BLaER1 treated with 17β-estradiol and CSF1 and Interleukin-3, amounts not matched to agents 10 nM and 100 nM (cell line): Measurements from ENCODE around the gene PAQR5.

Experiments
- H3K27ac ChIP-seq, 11 experiments: shearing (Covaris generic); formaldehyde crosslinking; 2 replicates each; pipeline ENCODE4 v1.8.1; 2022
- H3K27me3 ChIP-seq, 11 experiments: shearing (Covaris generic); formaldehyde crosslinking; 2 replicates each; pipeline ENCODE4 v1.8.1; 2022
- H3K36me3 ChIP-seq, 11 experiments: shearing (Covaris generic); formaldehyde crosslinking; 2 replicates each; pipeline ENCODE4 v1.8.1; 2022
- H3K4me1 ChIP-seq, 10 experiments: shearing (Covaris generic); formaldehyde crosslinking; 2 replicates each; pipeline ENCODE4 v1.8.1; 2022
- H3K4me2 ChIP-seq, 11 experiments: shearing (Covaris generic); formaldehyde crosslinking; 2 replicates each; pipeline ENCODE4 v1.8.1; 2022
- H3K4me3 ChIP-seq, 10 experiments: shearing (Covaris generic); formaldehyde crosslinking; 2 replicates each; pipeline ENCODE4 v1.8.1; 2022
- H3K9ac ChIP-seq, 11 experiments: shearing (Covaris generic); formaldehyde crosslinking; 2 replicates each; pipeline ENCODE4 v1.8.1; 2022
- H3K9me3 ChIP-seq, 11 experiments: shearing (Covaris generic); formaldehyde crosslinking; replicated peaks in 1 of 11; 2 replicates each; pipeline ENCODE4 v1.8.1; 2022
- H4K20me1 ChIP-seq, 11 experiments: shearing (Covaris generic); formaldehyde crosslinking; 2 replicates each; pipeline ENCODE4 v1.8.1; 2022
- Cebpa-rat ChIP-seq, 11 experiments: shearing (Covaris generic); IDR thresholded peaks; 2 replicates each; pipeline ENCODE4 v1.8.1; 2022

The PAQR5 gene

DNA sequence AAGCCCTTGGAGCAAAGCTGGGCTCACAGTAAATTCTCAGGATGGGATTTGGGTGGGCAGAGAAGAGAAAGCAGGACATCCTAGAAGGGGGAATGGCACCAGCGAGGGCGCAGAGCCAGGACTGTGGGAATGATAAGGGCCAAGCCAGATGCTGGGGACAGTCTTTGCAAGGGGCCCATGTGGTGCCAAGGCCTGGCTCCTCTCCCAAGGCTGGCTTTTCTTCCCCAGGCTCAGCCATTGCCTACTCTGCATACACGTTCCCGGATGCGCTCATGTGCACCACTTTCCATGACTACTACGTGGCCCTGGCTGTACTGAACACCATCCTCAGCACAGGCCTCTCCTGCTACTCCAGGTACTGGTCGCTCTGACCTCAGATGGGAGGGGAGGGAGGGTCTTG is 90.7 kb downstream of the PAQR5 start:
- no peak for TF ChIP-seq Cebpa-rat (IDR thresholded peaks at IDR 0.05)
- Histone ChIP-seq H3K4me1 (peaks cover 0 to 11% (median 8%) of the 10 kb centered on the region in 10 experiments; a peak in 10 of 20 replicates), H3K27ac (no peak overlapping the region), H3K36me3 (no peaks in the 10 kb centered on the region), H4K20me1 (no peaks in the 10 kb centered on the region; a peak in 1 of 22 replicates), H3K4me3 (no peak overlapping the region), H3K9me3 (no peaks in the 10 kb centered on the region), H3K27me3 (no peaks in the 10 kb centered on the region), H3K4me2 (no peak overlapping the region), H3K9ac (no peak overlapping the region)

DNA sequence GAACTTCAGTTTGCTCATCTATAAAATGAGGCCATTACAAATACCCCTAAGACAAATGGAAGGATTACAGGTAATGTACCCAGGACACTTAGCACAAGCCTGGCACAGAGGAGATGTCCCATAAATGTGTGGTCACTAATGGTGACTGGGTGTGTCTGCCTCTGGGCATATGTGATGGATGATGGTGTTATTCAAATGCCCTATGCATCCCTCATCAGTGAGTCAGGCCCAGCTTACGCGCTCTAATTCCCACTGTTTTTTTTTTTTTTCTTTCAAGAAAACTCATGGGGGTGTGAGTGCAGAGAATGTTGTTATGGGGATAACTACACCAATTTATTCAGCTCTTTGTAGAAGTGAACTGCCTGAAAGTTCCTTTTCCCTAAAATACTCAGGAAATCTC is 91.9 kb downstream of the PAQR5 start:
- peaks cover 0 to 18% (median 9%) of the 10 kb centered on the region in 10 experiments; a peak in 10 of 20 replicates for H3K4me1 ChIP-seq
- no peak overlapping the region for H3K27ac ChIP-seq
- H3K27me3 ChIP-seq = no peaks in the 10 kb centered on the region
- no peaks in the 10 kb centered on the region for H3K9me3 ChIP-seq
- no peak overlapping the region for H3K4me2 ChIP-seq
- TF ChIP-seq Cebpa-rat (IDR thresholded peaks at IDR 0.05) = no peak
- H3K4me3 ChIP-seq = no peak overlapping the region
- H4K20me1 ChIP-seq = peaks cover 0 to 6% (median 0%) of the 10 kb centered on the region in 11 experiments; a peak in 1 of 22 replicates
- H3K9ac ChIP-seq = no peak overlapping the region
- H3K36me3 ChIP-seq = no peaks in the 10 kb centered on the region

- TF ChIP-seq Cebpa-rat (IDR thresholded peaks at IDR 0.05) = no peak
- Histone ChIP-seq H3K36me3 (no peaks in the 10 kb centered on the region), H3K9me3 (no peaks in the 10 kb centered on the region), H3K4me3 (no peak overlapping the region), H3K4me1 (peaks cover 0 to 18% (median 9%) of the 10 kb centered on the region in 10 experiments; a peak in 10 of 20 replicates), H3K4me2 (no peak overlapping the region), H3K27ac (no peak overlapping the region), H4K20me1 (peaks cover 0 to 6% (median 0%) of the 10 kb centered on the region in 11 experiments; a peak in 1 of 22 replicates), H3K9ac (no peak overlapping the region), H3K27me3 (no peaks in the 10 kb centered on the region)
Observed at GRCh38 chr15:69391046-69391757, 92.5 kb downstream of the PAQR5 start.

DNA sequence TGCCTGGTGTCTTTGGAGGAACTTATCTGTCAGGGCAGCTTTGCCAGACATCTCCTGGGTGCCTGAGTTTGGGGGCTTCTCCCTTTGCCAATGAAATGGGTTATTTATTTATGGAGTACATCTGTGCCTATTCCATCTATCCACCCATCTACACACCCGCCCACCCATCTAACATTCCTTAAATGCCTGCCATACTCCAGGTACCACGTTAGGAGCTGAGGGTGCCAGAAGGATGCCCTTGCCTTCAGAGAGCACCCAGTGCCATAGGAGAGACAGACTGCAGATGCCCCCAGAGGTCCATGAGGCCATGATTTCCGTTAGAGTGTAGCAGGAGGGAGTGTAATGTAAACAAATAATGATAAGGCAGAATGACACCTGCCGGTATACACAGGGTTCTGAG is 93.6 kb downstream of the PAQR5 start:
- no peak overlapping the region for H3K27ac ChIP-seq
- no peaks in the 10 kb centered on the region for H3K36me3 ChIP-seq
- no peak for TF ChIP-seq Cebpa-rat (IDR thresholded peaks at IDR 0.05)
- H3K9me3 ChIP-seq = no peaks in the 10 kb centered on the region
- no peak overlapping the region for H3K4me3 ChIP-seq
- H3K4me1 ChIP-seq = peaks cover 0 to 18% (median 9%) of the 10 kb centered on the region in 10 experiments; a peak in 10 of 20 replicates
- no peak overlapping the region for H3K9ac ChIP-seq
- H4K20me1 ChIP-seq = peaks cover 0 to 6% (median 0%) of the 10 kb centered on the region in 11 experiments; a peak in 1 of 22 replicates
- H3K27me3 ChIP-seq = no peaks in the 10 kb centered on the region
- H3K4me2 ChIP-seq = no peak overlapping the region

GRCh38 chr15:69393831-69394491 is 95.2 kb downstream of the PAQR5 start:
- peaks cover 11 to 29% (median 17%) of the 10 kb centered on the region in 10 experiments; a peak in 18 of 20 replicates for H3K4me1 ChIP-seq
- H4K20me1 ChIP-seq = peaks cover 0 to 6% (median 0%) of the 10 kb centered on the region in 11 experiments; a peak in 1 of 22 replicates
- no peak overlapping the region for H3K27ac ChIP-seq
- peak overlapping the region in 8 of 11 experiments; percentile 3 to 58 (median 34); a peak in 13 of 22 replicates for H3K4me2 ChIP-seq
- no peaks in the 10 kb centered on the region for H3K27me3 ChIP-seq
- no peak for TF ChIP-seq Cebpa-rat (IDR thresholded peaks at IDR 0.05)
- H3K36me3 ChIP-seq = no peaks in the 10 kb centered on the region
- H3K4me3 ChIP-seq = no peak overlapping the region
- no peaks in the 10 kb centered on the region for H3K9me3 ChIP-seq
- no peak overlapping the region for H3K9ac ChIP-seq

DNA sequence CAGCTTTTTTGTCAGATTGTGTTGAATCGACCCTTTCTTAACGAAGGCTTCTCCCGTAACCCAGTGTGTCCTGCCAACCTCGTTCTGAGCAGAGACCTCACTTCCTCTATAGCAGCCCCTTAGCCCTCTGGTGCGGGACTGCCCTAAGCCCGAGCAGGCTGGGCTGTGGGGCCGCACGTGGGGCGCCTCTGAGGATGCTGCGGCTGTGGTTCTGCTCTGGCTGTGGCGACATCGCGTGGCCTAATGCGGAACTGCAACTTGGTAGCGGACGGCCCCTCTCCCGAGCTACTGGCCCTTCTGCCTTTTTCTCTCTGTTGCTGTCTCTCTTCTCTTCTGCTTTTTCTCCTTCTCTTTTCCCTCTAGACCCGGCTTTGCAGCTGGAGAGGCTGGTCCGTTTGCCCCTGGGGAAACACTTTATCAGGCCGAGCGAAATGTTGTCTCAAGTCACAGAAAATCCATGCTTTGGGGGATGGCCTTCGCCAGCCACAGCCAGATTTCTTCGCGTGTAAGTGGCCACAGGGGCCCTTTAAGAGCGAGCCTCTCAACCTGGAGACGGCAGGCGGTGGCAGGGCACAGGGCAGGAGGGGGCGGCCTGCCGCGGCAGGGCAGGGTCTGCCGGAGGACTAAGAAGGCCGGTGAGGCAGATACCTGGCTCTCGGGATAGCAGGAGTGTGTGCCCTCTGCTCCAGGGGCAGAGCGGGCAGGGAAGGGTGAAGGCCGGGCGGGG is 96.0 kb downstream of the PAQR5 start:
- TF ChIP-seq Cebpa-rat (IDR thresholded peaks at IDR 0.05) = no peak
- no peaks in the 10 kb centered on the region for H3K36me3 ChIP-seq
- H3K4me3 ChIP-seq = no peak overlapping the region
- H3K27ac ChIP-seq = no peak overlapping the region
- peaks cover 0 to 6% (median 0%) of the 10 kb centered on the region in 11 experiments; a peak in 1 of 22 replicates for H4K20me1 ChIP-seq
- H3K4me2 ChIP-seq = peak overlapping the region in 8 of 11 experiments; percentile 3 to 58 (median 34); a peak in 13 of 22 replicates
- no peaks in the 10 kb centered on the region for H3K9me3 ChIP-seq
- no peaks in the 10 kb centered on the region for H3K27me3 ChIP-seq
- 0 out of 22 replicates have a peak overlapping the region, but pooled peaks of 1 of the 11 experiments have one; percentile 1 for H3K9ac ChIP-seq
- H3K4me1 ChIP-seq = peaks cover 11 to 29% (median 18%) of the 10 kb centered on the region in 10 experiments; a peak in 18 of 20 replicates

GRCh38 chr15:69395460-69395859 is 96.7 kb downstream of the PAQR5 start:
- H3K4me1 ChIP-seq = peaks cover 11 to 29% (median 18%) of the 10 kb centered on the region in 10 experiments; a peak in 18 of 20 replicates
- no peaks in the 10 kb centered on the region for H3K9me3 ChIP-seq
- H3K4me2 ChIP-seq = no peak overlapping the region
- H3K36me3 ChIP-seq = no peaks in the 10 kb centered on the region
- H4K20me1 ChIP-seq = peaks cover 0 to 6% (median 0%) of the 10 kb centered on the region in 11 experiments; a peak in 1 of 22 replicates
- H3K27me3 ChIP-seq = no peaks in the 10 kb centered on the region
- no peak for TF ChIP-seq Cebpa-rat (IDR thresholded peaks at IDR 0.05)
- no peak overlapping the region for H3K9ac ChIP-seq
- no peak overlapping the region for H3K4me3 ChIP-seq
- no peak overlapping the region for H3K27ac ChIP-seq

GRCh38 chr15:69395991-69396390 is 97.3 kb downstream of the PAQR5 start:
- TF ChIP-seq Cebpa-rat (IDR thresholded peaks at IDR 0.05) = no peak

More at GRCh38 chr15:69395991-69396390, 97.3 kb downstream of the PAQR5 start:
- no peak overlapping the region for H3K4me2 ChIP-seq
- H3K9me3 ChIP-seq = no peaks in the 10 kb centered on the region
- no peak overlapping the region for H3K4me3 ChIP-seq
- no peak overlapping the region for H3K9ac ChIP-seq
- H4K20me1 ChIP-seq = peaks cover 0 to 6% (median 0%) of the 10 kb centered on the region in 11 experiments; a peak in 1 of 22 replicates
- no peak overlapping the region for H3K27ac ChIP-seq
- H3K36me3 ChIP-seq = no peaks in the 10 kb centered on the region
- no peaks in the 10 kb centered on the region for H3K27me3 ChIP-seq
- H3K4me1 ChIP-seq = peaks cover 11 to 29% (median 18%) of the 10 kb centered on the region in 10 experiments; a peak in 18 of 20 replicates
